ENCODE data around the gene SLC7A6OS. TPM values are rescaled to one million over a fixed set of nuclear protein-coding genes. Genes with fewer than 3 reads are reported as not detected.

The SLC7A6OS gene
- total RNA-seq, 1 experiment from 2014 or later, result 16.4 TPM

GRCh38 chr16:68265078-68265920 lies 45.4 kb downstream of the SLC7A6OS start (continued):
- TF ChIP-seq, protein P1, sequence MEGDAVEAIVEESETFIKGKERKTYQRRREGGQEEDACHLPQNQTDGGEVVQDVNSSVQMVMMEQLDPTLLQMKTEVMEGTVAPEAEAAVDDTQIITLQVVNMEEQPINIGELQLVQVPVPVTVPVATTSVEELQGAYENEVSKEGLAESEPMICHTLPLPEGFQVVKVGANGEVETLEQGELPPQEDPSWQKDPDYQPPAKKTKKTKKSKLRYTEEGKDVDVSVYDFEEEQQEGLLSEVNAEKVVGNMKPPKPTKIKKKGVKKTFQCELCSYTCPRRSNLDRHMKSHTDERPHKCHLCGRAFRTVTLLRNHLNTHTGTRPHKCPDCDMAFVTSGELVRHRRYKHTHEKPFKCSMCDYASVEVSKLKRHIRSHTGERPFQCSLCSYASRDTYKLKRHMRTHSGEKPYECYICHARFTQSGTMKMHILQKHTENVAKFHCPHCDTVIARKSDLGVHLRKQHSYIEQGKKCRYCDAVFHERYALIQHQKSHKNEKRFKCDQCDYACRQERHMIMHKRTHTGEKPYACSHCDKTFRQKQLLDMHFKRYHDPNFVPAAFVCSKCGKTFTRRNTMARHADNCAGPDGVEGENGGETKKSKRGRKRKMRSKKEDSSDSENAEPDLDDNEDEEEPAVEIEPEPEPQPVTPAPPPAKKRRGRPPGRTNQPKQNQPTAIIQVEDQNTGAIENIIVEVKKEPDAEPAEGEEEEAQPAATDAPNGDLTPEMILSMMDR (IDR thresholded peaks at IDR 0.05 in 2 of 3, conservative IDR thresholded peaks at IDR 0.05 in 1 of 3; ENCODE audit: borderline replicate concordance in 1 of 3, insufficient read depth in 1 of 3, low read depth in 2 of 3, low read length in 2 of 3), result no peak
- no peak for TF ChIP-seq SP1 (IDR thresholded peaks at IDR 0.05; ENCODE audit: low read depth)
- no peak for TF ChIP-seq CBX3 (IDR thresholded peaks at IDR 0.05; ENCODE audit: low read depth)

- DNase-seq (ENCODE audit: low read depth, low spot score), result peak; percentile 27
- Histone ChIP-seq H3K79me2 (ENCODE audit: insufficient read depth, low read length) (peaks cover 49% of the 10 kb centered on the region), H4K20me1 (ENCODE audit: insufficient read depth) (peaks cover 12% of the 10 kb centered on the region; the same call in 1 of the 2 replicates), H3K27ac (ENCODE audit: low read depth, low read length) (peak within 1 kb of the TSS; percentile 91), H2AFZ (ENCODE audit: low read depth, low read length, poor library complexity, severe bottlenecking) (peak within 1 kb of the TSS; percentile 32), H3K4me3 (replicated peaks in 1 of 2; ENCODE audit: low read depth in 1 of 2, low read length in 2 of 2) (peak within 1 kb of the TSS; percentile 73 to 85), H3K9me3 (ENCODE audit: control insufficient read depth in 1 of 2, insufficient read depth in 1 of 2, low read depth in 1 of 2, low read length in 2 of 2) (no peaks in the 10 kb centered on the region), H3K4me1 (ENCODE audit: control insufficient read depth in 1 of 2, insufficient read depth in 2 of 2, low read length in 2 of 2) (peaks cover 25 to 33% of the 10 kb centered on the region in 2 experiments), H3K36me3 (ENCODE audit: control insufficient read depth in 1 of 2, insufficient read depth in 2 of 2, low read length in 2 of 2) (no peaks in the 10 kb centered on the region), H3K27me3 (ENCODE audit: insufficient read depth, low read length) (no peaks in the 10 kb centered on the region), H3K9ac (ENCODE audit: low read length) (peak within 1 kb of the TSS; percentile 88), H3K4me2 (ENCODE audit: low read length) (peak within 1 kb of the TSS; percentile 89), H3K9me2 (ENCODE audit: insufficient read depth) (no peaks in the 10 kb centered on the region)
- RAD21 ChIA-PET (ENCODE audit: low non-redundant PET in 1 of 2, low total read pairs in 2 of 2, uncharacterized antibody in 2 of 2, unreplicated experiment in 2 of 2), result interaction anchor here (0.6 to 1.5 kb wide), 3 partner anchors 46 to 553 kb away, joined by 3 to 4 read pairs (median 3); partner anchors contain the start of genes PRMT7 (in 1 of the 2) and SLC7A6OS (in 1 of the 2)
- BruUV-seq (replicated peaks), result TSS peak; percentile 38
- CTCF ChIA-PET, result interaction anchor here (0.6 to 5.2 kb wide), 22 partner anchors 8 to 604 kb away, joined by 3 to 54 read pairs (median 4); partner anchors contain the start of genes ACD, ESRP2, PLA2G15 and PRMT7
- POLR2A ChIA-PET, result interaction anchor here (0.6 to 1.6 kb wide), 9 partner anchors 10 to 1638 kb away, joined by 3 to 6 read pairs (median 3); partner anchors contain the start of genes PLA2G15, PRMT7 and SLC7A6OS
- peak; percentile 74 for ATAC-seq
- intact Hi-C loops (cut with micrococcal nuclease), result loop anchor here (5.0 kb wide), 1 partner anchor 48 kb away; the partner anchor contains the start of genes PRMT7 and SLC7A6OS
- TF ChIP-seq ZFX (IDR thresholded peaks at IDR 0.05), result peak; percentile 84
- peak; percentile 67 for TF ChIP-seq EGR1 (IDR thresholded peaks at IDR 0.05; ENCODE audit: low read depth)
- TF ChIP-seq REST (IDR thresholded peaks at IDR 0.05; ENCODE audit: low read depth), result no peak
- TF ChIP-seq EZH2 (IDR thresholded peaks at IDR 0.05), result no peak
- TF ChIP-seq ZBTB33 (IDR thresholded peaks at IDR 0.05; ENCODE audit: extremely low read depth, insufficient replicate concordance, low read length), result no peak
- no peak; the same call in 1 of the 2 replicates for TF ChIP-seq SIN3A (IDR thresholded peaks at IDR 0.05; ENCODE audit: low read depth)
- TF ChIP-seq, protein P2, sequence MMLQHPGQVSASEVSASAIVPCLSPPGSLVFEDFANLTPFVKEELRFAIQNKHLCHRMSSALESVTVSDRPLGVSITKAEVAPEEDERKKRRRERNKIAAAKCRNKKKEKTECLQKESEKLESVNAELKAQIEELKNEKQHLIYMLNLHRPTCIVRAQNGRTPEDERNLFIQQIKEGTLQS (IDR thresholded peaks at IDR 0.05), result no peak
- TF ChIP-seq YY1 (IDR thresholded peaks at IDR 0.05; ENCODE audit: extremely low read depth, insufficient replicate concordance, low read depth, low read length), result no peak
- TF ChIP-seq ZNF274 (IDR thresholded peaks at IDR 0.05; ENCODE audit: low read depth, low read length), result no peak
Measured at GRCh38 chr16:68264128-68265077, 46.3 kb downstream of the SLC7A6OS start, which contains the start of gene SLC7A6. TSS of gene SLC7A6 (plus strand) at chr16:68264526. CDS start at chr16:68274727, 10,201 bp downstream.
